ENCODE measurements around the gene ZBTB7C.

The ZBTB7C gene

DNA sequence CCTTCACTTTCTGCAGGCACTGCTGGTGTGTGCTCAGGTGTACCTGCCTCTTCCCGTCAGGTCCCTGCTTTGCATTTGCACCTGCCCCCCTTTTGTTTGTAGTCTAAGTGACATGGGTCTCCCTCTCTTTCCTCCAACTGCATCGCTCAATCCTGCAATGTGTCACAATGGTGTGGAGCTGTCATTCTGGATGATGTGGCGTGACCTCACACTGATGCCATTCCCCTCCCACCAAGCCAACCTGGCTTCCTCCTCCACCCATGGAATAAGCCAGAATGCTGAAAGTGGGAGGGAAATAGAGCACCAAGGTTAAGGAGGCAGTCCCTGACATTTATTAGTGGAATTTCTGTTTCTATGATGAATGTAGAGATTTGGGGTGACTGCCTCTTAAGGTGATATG lies 156.7 kb downstream of the ZBTB7C start:
- H3K9me3 ChIP-seq (ENCODE audit: control insufficient read depth, low read length): no peaks in the 10 kb centered on the region

DNA sequence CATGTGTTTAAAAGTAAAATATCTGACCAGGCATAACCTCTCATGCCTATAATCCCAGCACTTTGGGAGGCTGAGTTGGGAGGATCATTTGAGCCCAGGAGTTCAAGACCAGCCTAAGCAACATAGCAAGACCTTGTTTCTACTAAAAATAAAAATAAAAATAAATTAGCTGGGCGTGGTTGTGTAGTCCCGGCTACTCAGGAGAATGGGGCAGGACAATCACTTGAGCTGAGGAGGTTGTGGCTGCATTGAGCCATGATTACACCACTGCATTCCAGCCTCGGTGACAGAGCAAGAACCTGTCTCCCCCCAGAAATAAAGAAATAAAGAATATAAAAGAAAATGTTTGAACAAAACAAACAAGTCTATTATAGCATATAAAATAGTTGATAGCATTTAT lies 158.3 kb downstream of the ZBTB7C start:
- WGBS, 2 experiments (ENCODE audit: insufficient coverage in 2 of 2): 60% methylated on average over 1 of the region's 3 CpGs; no CpG with 5 or more reads in 1 of the 2 experiments
- H3K4me1 ChIP-seq (ENCODE audit: control insufficient read depth, insufficient read depth, low read length, poor library complexity, severe bottlenecking): no peaks in the 10 kb centered on the region
- no peaks in the 10 kb centered on the region for H3K36me3 ChIP-seq (ENCODE audit: control insufficient read depth, insufficient read depth, low read length)
- H3K4me3 ChIP-seq (ENCODE audit: extremely low read depth, insufficient read depth, low read length, poor library complexity, severe bottlenecking): no peak overlapping the region
- no peaks in the 10 kb centered on the region for H3K9me3 ChIP-seq (ENCODE audit: control insufficient read depth, low read length)
- H3K27ac ChIP-seq (ENCODE audit: low read depth, low read length, severe bottlenecking): no peak overlapping the region

More for the DNA sequence above, 156.7 kb downstream of the ZBTB7C start:
- Histone ChIP-seq H3K4me3 (ENCODE audit: extremely low read depth, insufficient read depth, low read length, poor library complexity, severe bottlenecking) (no peak overlapping the region), H3K4me1 (ENCODE audit: control insufficient read depth, insufficient read depth, low read length, poor library complexity, severe bottlenecking) (no peaks in the 10 kb centered on the region), H3K36me3 (ENCODE audit: control insufficient read depth, insufficient read depth, low read length) (no peaks in the 10 kb centered on the region), H3K27ac (ENCODE audit: low read depth, low read length, severe bottlenecking) (no peak overlapping the region)
- WGBS, 2 experiments (ENCODE audit: insufficient coverage in 2 of 2): 80 to 100% methylated on average over 1 of the region's 3 CpGs

DNA sequence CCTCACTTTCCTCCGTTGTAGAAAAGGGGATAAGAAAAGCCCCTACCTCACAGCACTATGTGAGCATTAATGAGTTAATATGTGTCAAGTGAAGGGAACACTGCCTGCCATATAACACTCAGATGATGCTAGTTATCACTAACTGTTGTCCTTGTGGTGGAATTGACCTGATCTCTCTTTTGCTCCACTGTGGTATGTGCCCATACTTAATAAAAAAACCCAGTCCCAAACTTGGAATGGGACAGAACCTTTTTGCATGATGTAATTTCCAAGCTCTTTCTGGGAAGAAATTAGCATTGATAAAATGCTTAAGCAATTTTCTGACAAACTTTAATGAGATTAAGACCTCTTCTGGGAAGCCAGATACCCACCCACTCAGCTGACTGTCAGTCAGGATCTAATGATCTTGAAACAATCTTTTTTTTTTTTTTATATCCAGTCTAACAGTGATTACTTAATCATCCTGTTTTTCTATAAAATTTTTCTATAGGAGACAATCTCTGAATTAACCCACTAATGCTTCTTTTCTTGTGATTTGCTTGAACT lies 158.7 kb downstream of the ZBTB7C start:
- no peak overlapping the region for H3K27ac ChIP-seq (ENCODE audit: low read depth, low read length, severe bottlenecking)
- H3K9me3 ChIP-seq (ENCODE audit: control insufficient read depth, low read length): no peaks in the 10 kb centered on the region
- no peaks in the 10 kb centered on the region for H3K36me3 ChIP-seq (ENCODE audit: control insufficient read depth, insufficient read depth, low read length)
- no peak overlapping the region for H3K4me3 ChIP-seq (ENCODE audit: extremely low read depth, insufficient read depth, low read length, poor library complexity, severe bottlenecking)
- no peaks in the 10 kb centered on the region for H3K4me1 ChIP-seq (ENCODE audit: control insufficient read depth, insufficient read depth, low read length, poor library complexity, severe bottlenecking)
- 57% methylated on average over 1 of the region's 1 CpG; no CpG with 5 or more reads in 1 of the 2 experiments for WGBS, 2 experiments (ENCODE audit: insufficient coverage in 2 of 2)

DNA sequence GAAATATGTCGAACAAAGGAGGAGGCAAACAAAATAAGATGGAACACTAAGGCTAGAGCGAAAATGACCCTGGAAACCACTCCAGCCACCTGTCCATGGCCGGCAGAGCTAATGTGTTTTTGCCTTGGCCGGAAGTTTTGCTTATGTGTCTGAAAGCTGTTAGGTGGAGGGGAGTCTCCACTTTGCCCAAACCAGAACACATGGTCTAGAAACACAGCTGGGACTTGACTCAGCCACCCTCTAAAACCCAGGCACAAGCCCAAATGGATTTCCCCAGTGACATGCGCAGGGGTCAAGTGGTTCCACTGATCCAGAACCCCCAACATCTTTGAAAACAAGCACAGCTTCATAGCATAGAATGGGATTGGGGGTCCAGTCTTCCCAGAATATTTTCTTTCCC lies 159.3 kb downstream of the ZBTB7C start:
- no peak overlapping the region for H3K4me3 ChIP-seq (ENCODE audit: extremely low read depth, insufficient read depth, low read length, poor library complexity, severe bottlenecking)
- H3K36me3 ChIP-seq (ENCODE audit: control insufficient read depth, insufficient read depth, low read length): no peaks in the 10 kb centered on the region
- H3K27ac ChIP-seq (ENCODE audit: low read depth, low read length, severe bottlenecking): no peak overlapping the region
- H3K9me3 ChIP-seq (ENCODE audit: control insufficient read depth, low read length): no peaks in the 10 kb centered on the region
- 89 to 100% methylated on average over 2 to 3 of the region's 5 CpGs for WGBS, 2 experiments (ENCODE audit: insufficient coverage in 2 of 2)
- no peaks in the 10 kb centered on the region for H3K4me1 ChIP-seq (ENCODE audit: control insufficient read depth, insufficient read depth, low read length, poor library complexity, severe bottlenecking)

DNA sequence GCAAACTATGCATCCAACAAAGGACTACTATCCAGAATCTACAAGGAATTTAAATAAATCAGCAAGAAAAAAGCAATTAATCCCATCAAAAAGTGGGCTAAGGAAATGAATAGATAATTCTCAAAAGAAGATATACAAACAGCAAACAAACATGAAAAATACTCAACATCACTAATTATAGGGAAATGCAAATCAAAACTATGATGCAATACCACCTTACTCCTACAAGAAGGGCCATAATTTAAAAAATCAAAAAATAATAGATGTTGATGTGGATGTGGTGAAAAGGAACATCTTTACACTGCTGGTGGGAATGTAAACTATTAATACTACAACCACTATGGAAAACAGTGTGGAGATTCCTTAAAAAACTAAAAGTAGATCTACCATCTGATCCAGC lies 164.7 kb downstream of the ZBTB7C start:
- no peaks in the 10 kb centered on the region for H3K36me3 ChIP-seq (ENCODE audit: control insufficient read depth, insufficient read depth, low read length)
- no peak overlapping the region for H3K4me3 ChIP-seq (ENCODE audit: extremely low read depth, insufficient read depth, low read length, poor library complexity, severe bottlenecking)
- no peaks in the 10 kb centered on the region for H3K9me3 ChIP-seq (ENCODE audit: control insufficient read depth, low read length)
- H3K4me1 ChIP-seq (ENCODE audit: control insufficient read depth, insufficient read depth, low read length, poor library complexity, severe bottlenecking): no peaks in the 10 kb centered on the region
- no peak overlapping the region for H3K27ac ChIP-seq (ENCODE audit: low read depth, low read length, severe bottlenecking)

DNA sequence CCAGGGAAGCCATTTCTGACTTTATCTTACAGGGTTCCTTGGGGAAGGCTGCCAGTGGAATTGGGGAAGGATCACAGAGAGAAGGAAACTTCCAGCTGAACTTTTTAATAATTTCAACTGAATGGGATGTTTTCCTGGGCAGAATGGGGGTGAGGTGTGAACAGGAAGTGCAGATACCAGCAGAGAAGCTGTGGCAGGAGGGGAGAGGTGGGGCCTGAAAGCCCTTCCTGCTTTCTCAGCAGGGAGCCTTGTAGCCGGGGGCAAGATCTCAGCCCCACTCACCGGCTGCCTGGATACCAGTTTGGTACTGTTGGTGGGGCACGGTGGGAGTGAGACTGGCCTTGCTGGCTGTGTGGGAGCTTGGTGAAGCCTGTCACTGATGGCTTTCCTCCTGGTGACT lies 170.5 kb downstream of the ZBTB7C start:
- peaks cover 9% of the 10 kb centered on the region for H3K4me1 ChIP-seq (ENCODE audit: control insufficient read depth, insufficient read depth, low read length, poor library complexity, severe bottlenecking)
- H3K27ac ChIP-seq (ENCODE audit: low read depth, low read length, severe bottlenecking): no peak overlapping the region

DNA sequence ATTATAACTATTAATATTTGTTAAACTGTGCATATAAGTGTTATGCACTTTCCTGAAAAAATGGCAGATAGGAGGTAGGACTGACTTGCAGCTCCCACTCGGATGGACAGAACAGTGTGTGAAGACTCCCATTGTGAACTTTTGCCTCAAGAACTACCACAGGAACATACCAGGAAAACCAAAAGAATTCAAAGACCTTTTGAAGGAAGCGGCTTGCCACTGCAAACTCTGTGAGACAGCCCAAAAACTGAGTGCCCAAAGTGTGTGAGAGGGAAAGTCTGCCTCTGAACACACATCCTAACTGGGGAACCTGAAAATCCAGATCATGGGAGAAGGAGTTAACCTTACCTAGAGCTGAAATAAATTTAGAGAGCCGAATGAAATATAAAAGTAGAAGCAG lies 171.0 kb downstream of the ZBTB7C start:
- Histone ChIP-seq H3K36me3 (ENCODE audit: control insufficient read depth, insufficient read depth, low read length) (no peaks in the 10 kb centered on the region), H3K9me3 (ENCODE audit: control insufficient read depth, low read length) (no peaks in the 10 kb centered on the region), H3K4me1 (ENCODE audit: control insufficient read depth, insufficient read depth, low read length, poor library complexity, severe bottlenecking) (peaks cover 9% of the 10 kb centered on the region), H3K4me3 (ENCODE audit: extremely low read depth, insufficient read depth, low read length, poor library complexity, severe bottlenecking) (no peak overlapping the region), H3K27ac (ENCODE audit: low read depth, low read length, severe bottlenecking) (no peak overlapping the region)
- WGBS, 2 experiments (ENCODE audit: insufficient coverage in 2 of 2): 50 to 94% methylated on average over 1 to 2 of the region's 3 CpGs

More for the DNA sequence above, 170.5 kb downstream of the ZBTB7C start:
- H3K4me3 ChIP-seq (ENCODE audit: extremely low read depth, insufficient read depth, low read length, poor library complexity, severe bottlenecking): no peak overlapping the region
- 32 to 50% methylated on average over 1 to 3 of the region's 3 CpGs for WGBS, 2 experiments (ENCODE audit: insufficient coverage in 2 of 2)
- H3K36me3 ChIP-seq (ENCODE audit: control insufficient read depth, insufficient read depth, low read length): no peaks in the 10 kb centered on the region
- H3K9me3 ChIP-seq (ENCODE audit: control insufficient read depth, low read length): no peaks in the 10 kb centered on the region

DNA sequence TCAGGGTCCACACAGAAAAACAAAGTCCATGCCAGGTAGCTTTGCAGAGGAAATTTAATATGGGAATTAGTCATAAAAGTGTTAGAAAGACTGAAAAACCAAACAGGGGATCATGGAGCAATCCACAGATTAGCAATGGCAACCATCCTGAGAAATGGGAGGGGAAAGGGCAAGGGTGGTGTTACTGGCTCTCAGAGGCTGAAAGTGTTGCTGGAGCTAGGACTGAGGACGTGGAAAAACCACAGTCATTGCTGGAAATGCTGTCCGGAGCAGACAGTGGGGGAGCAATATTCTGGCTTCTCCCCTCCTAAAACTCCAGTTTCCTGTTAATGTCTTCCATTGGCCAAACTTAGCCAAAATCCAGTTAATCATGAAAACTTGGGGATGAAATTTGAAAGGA lies 172.4 kb downstream of the ZBTB7C start:
- Histone ChIP-seq H3K9me3 (ENCODE audit: control insufficient read depth, low read length) (no peaks in the 10 kb centered on the region), H3K4me3 (ENCODE audit: extremely low read depth, insufficient read depth, low read length, poor library complexity, severe bottlenecking) (no peak overlapping the region), H3K4me1 (ENCODE audit: control insufficient read depth, insufficient read depth, low read length, poor library complexity, severe bottlenecking) (peaks cover 9% of the 10 kb centered on the region), H3K27ac (ENCODE audit: low read depth, low read length, severe bottlenecking) (no peak overlapping the region), H3K36me3 (ENCODE audit: control insufficient read depth, insufficient read depth, low read length) (no peaks in the 10 kb centered on the region)
- 86% methylated on average over 1 of the region's 2 CpGs; no CpG with 5 or more reads in 1 of the 2 experiments for WGBS, 2 experiments (ENCODE audit: insufficient coverage in 2 of 2)

DNA sequence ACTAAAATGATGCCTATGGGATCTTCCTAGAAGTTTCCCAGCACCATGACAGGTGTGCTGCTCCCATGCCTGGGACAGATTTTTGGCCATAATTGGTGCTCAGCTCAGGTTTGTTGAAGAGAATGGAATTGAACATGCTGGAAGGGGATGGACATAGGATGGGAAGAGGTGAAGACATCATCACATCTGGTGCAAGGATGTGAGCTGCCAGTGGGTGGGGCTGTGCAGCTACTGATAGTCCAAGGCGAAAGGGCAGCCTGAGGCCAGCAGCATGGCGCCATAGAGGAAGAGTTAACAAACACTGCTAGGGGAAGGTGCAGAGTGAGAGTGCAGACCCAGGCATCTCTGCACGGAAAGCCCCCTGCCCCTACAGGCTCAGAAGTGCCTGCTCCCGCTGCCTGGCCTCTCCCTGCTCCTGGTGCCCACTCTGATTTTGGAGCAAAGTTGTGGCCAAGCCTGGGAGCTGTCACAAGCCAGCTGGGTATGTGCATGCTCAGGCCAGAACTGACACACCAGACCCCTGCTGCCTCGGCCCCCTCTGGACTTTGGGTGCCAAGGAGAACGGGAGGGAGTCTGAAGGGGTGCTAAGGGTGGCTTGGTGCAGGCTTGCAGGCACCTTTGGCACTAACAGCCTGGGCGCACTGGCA lies 178.6 kb downstream of the ZBTB7C start:
- Histone ChIP-seq H3K27ac (ENCODE audit: low read depth, low read length, severe bottlenecking) (no peak overlapping the region), H3K9me3 (ENCODE audit: control insufficient read depth, low read length) (no peaks in the 10 kb centered on the region), H3K4me3 (ENCODE audit: extremely low read depth, insufficient read depth, low read length, poor library complexity, severe bottlenecking) (no peak overlapping the region), H3K4me1 (ENCODE audit: control insufficient read depth, insufficient read depth, low read length, poor library complexity, severe bottlenecking) (no peaks in the 10 kb centered on the region), H3K36me3 (ENCODE audit: control insufficient read depth, insufficient read depth, low read length) (no peaks in the 10 kb centered on the region)
- WGBS, 2 experiments (ENCODE audit: insufficient coverage in 2 of 2): 42 to 46% methylated on average over 7 of the region's 7 CpGs

DNA sequence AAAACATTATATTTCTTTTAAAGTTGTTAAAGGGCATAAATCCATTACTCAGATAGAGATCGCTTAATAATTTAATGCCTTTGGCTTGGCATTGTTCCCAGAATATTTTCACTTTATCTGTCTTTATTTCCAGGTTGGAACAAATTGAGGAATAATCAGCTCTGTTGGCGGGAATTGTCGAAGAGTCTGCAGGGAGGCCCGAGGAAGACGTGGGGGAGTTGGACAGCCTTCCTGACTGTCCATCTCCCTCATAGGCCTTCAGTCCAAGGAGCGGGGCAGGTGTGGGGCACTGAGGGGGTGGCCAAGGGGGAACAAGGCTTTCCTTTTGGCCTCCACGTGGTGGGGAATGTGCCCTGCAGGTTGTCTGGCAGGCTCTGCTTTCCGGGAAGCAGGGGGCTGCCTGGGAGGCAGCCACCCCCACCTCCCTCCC lies 179.6 kb downstream of the ZBTB7C start:
- Histone ChIP-seq H3K9me3 (ENCODE audit: control insufficient read depth, low read length) (no peaks in the 10 kb centered on the region), H3K4me1 (ENCODE audit: control insufficient read depth, insufficient read depth, low read length, poor library complexity, severe bottlenecking) (no peaks in the 10 kb centered on the region), H3K36me3 (ENCODE audit: control insufficient read depth, insufficient read depth, low read length) (no peaks in the 10 kb centered on the region), H3K27ac (ENCODE audit: low read depth, low read length, severe bottlenecking) (no peak overlapping the region), H3K4me3 (ENCODE audit: extremely low read depth, insufficient read depth, low read length, poor library complexity, severe bottlenecking) (no peak overlapping the region)
- WGBS, 2 experiments (ENCODE audit: insufficient coverage in 2 of 2): 71 to 80% methylated on average over 1 to 4 of the region's 8 CpGs

DNA sequence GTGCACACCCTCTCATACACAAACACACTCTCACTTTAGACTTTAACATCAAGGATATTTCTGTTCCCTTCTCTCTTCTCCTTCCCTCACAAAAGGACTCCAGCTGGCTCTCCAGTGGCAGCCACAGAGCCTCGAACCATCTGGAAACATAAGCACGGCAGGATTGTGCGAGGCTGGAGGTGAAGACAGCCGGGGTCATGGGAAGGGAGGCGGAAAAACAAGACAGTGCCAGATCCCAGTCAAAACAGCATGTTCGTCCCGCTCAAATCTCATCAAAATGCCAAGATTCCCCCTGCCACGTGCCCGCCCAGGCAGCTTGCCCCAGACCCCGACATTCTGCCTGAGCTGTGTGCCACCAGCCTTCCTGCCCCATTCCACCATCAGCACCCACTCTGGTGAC lies 180.3 kb downstream of the ZBTB7C start:
- no peak overlapping the region for H3K4me3 ChIP-seq (ENCODE audit: extremely low read depth, insufficient read depth, low read length, poor library complexity, severe bottlenecking)
- no peaks in the 10 kb centered on the region for H3K36me3 ChIP-seq (ENCODE audit: control insufficient read depth, insufficient read depth, low read length)
- no peaks in the 10 kb centered on the region for H3K4me1 ChIP-seq (ENCODE audit: control insufficient read depth, insufficient read depth, low read length, poor library complexity, severe bottlenecking)
- WGBS, 2 experiments (ENCODE audit: insufficient coverage in 2 of 2): 88 to 89% methylated on average over 8 to 9 of the region's 10 CpGs
- H3K9me3 ChIP-seq (ENCODE audit: control insufficient read depth, low read length): no peaks in the 10 kb centered on the region
- no peak overlapping the region for H3K27ac ChIP-seq (ENCODE audit: low read depth, low read length, severe bottlenecking)

All from mesodermal cell (in vitro differentiated cells).